ENCODE results near the gene DHX34. TPM values are rescaled to one million over a fixed set of nuclear protein-coding genes. Genes with fewer than 3 reads are reported as not detected.
"Not testable (repeated sequence)": the region's sequence is repeated elsewhere in the genome, so short reads cannot be mapped to it uniquely, and the experiment has no call there.

DHX34 gene
- total and polyA plus RNA-seq, 3 experiments from 2014 or later: 7.7 to 24.5 (median 23.2) TPM

DNA sequence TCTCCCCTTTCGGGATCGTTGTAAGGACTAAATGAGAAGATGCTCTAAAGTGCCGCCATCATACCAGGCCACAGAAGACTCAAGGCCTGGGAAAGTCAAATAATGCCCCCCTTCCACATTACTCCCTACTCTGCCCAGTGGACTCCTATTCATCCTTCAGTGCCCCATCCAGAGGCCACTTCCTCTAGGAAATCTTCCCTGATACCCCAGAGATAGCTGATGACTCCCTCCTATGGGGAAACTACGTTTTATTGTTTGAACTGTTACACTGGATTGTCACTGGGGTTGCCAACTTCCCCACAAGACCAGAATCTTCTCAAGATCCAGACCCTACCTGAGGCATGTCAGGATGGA, 56.1 kb downstream of the DHX34 start:
- ChIA-PET CTCF (no interaction called here), POLR2A (no interaction called here)
- no peaks in the 10 kb centered on the region for H3K36me3 Mint-ChIP-seq
- H3K9me3 Mint-ChIP-seq: peaks cover 0 to 3% (median 0%) of the 10 kb centered on the region in 5 donors
- H3K27me3 Mint-ChIP-seq: peaks cover 42 to 74% of the 10 kb centered on the region in 2 donors
- H3K27me3 ChIP-seq (ENCODE audit: insufficient read depth, low read length, poor library complexity, severe bottlenecking): peaks cover 24% of the 10 kb centered on the region
- H3K27ac Mint-ChIP-seq: no peak overlapping the region
- no peak overlapping the region for H3K4me3 ChIP-seq (ENCODE audit: low read length)
- H3K27ac ChIP-seq (ENCODE audit: low read depth, low read length): no peak overlapping the region
- H3K4me1 Mint-ChIP-seq: peaks cover 0 to 5% (median 0%) of the 10 kb centered on the region in 3 donors
- no peaks in the 10 kb centered on the region for H3K4me1 ChIP-seq (ENCODE audit: insufficient read depth, low read length)
- no peaks in the 10 kb centered on the region for H3K36me3 ChIP-seq (ENCODE audit: insufficient read depth, low read length)
- H3K9me3 ChIP-seq (ENCODE audit: low read length): no peaks in the 10 kb centered on the region
- no peak for DNase-seq
- H3K4me3 Mint-ChIP-seq: no peak overlapping the region

DNA sequence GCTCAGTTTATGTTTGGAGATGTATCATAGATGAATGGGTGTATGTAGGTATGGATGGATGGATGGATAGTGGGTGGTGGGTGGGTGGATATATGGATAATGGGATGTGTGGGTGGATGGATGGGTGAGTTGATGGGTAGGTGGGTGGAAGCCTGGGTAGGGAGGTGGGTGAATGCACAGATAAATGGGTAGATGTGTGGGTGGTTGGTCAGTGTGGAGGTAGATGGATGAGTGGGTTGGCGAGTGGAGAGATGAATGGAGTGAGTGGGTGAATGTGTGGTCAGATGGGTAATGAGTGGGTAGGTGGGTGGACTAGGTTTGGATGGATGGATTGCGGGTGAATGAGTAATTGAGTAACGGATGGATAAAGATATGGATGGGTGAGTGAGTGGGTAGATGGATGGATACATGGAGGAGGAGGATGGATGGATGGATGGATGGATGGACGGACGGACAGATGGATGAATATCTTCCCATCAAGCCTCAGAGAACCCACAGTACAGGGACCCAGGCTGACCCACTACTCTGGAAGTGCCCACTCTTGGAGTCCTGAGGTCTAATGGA, 56.8 kb downstream of the DHX34 start:
- no peaks in the 10 kb centered on the region for H3K36me3 ChIP-seq (ENCODE audit: insufficient read depth, low read length)
- no peak overlapping the region for H3K27ac ChIP-seq (ENCODE audit: low read depth, low read length)
- Mint-ChIP-seq H3K27me3 (peaks cover 42 to 70% of the 10 kb centered on the region in 2 donors), H3K4me1 (peaks cover 0 to 5% (median 0%) of the 10 kb centered on the region in 3 donors), H3K4me3 (no peak overlapping the region), H3K9me3 (peaks cover 0 to 3% (median 0%) of the 10 kb centered on the region in 5 donors), H3K27ac (peak overlapping the region in 1 of 8 donors; percentile 88), H3K36me3 (no peaks in the 10 kb centered on the region)
- H3K9me3 ChIP-seq (ENCODE audit: low read length): no peaks in the 10 kb centered on the region
- CTCF ChIA-PET: no interaction called here
- H3K4me3 ChIP-seq (ENCODE audit: low read length): no peak overlapping the region
- peaks cover 24% of the 10 kb centered on the region for H3K27me3 ChIP-seq (ENCODE audit: insufficient read depth, low read length, poor library complexity, severe bottlenecking)
- H3K4me1 ChIP-seq (ENCODE audit: insufficient read depth, low read length): no peaks in the 10 kb centered on the region
- DNase-seq: no peak
- POLR2A ChIA-PET: no interaction called here

DNA sequence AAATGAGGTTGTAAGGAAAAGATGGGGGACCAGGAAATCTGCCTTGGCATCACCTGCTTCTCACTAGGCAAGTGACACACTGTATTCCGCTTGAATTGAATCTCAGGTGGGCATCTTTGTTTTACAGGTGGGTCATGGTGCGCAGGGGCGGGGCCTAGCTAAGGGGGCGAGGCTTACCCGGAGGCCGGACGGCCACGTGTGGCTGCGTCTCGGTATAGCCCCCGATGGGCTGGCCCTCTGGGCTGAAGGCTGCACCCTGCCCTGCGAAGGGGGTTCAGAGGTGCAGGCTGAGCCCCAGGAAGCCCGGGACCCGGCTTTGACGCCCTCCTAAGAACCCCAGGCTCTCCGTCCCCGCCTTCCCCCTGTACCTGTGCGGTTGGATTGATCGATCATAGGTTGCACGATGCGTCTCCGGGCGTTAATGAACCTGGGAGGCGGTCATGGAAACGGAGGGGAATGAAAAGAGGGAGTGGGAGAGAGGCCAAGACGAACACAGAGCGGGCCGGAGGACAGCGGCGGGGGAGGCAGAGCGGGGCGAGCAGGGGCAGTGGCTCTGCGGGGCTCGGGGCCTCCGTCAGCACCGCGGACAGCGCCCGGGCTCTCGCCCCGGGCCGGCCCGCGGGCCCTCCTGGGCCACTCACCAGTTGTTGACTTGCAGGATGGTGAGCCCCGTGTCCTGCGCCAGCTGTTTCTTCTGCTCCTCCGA, 57.7 kb downstream of the DHX34 start:
- Mint-ChIP-seq H3K36me3 (no peaks in the 10 kb centered on the region), H3K4me3 (no peak overlapping the region), H3K4me1 (peaks cover 0 to 5% (median 0%) of the 10 kb centered on the region in 3 donors), H3K9me3 (peaks cover 0 to 3% (median 0%) of the 10 kb centered on the region in 5 donors), H3K27me3 (peaks cover 43 to 61% of the 10 kb centered on the region in 2 donors), H3K27ac (no peak overlapping the region)
- H3K27me3 ChIP-seq (ENCODE audit: insufficient read depth, low read length, poor library complexity, severe bottlenecking): peaks cover 24% of the 10 kb centered on the region
- H3K9me3 ChIP-seq (ENCODE audit: low read length): no peaks in the 10 kb centered on the region
- CTCF ChIA-PET: no interaction called here
- POLR2A ChIA-PET: no interaction called here
- no peak overlapping the region for H3K4me3 ChIP-seq (ENCODE audit: low read length)
- H3K4me1 ChIP-seq (ENCODE audit: insufficient read depth, low read length): no peaks in the 10 kb centered on the region
- DNase-seq: no peak
- H3K27ac ChIP-seq (ENCODE audit: low read depth, low read length): no peak overlapping the region
- H3K36me3 ChIP-seq (ENCODE audit: insufficient read depth, low read length): no peaks in the 10 kb centered on the region

DNA sequence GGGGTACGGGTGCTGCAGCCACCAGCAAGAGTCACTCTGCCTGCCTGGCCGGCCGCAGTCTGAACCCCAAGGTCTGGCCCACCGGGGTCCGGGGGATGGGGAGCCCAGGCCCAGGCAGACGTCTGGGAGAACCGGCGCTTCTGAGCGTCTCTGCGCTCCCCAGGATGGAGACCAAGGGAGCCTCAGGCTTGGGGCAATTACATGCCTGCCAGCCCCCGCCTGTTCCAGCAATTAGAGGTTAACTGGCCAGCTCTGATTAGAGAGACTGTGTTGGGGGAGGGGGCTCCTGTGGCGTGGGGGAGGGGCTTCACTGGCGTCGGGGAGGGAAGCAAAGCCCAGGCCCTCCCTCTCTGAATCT, 58.3 kb downstream of the DHX34 start:
- H3K9me3 ChIP-seq (ENCODE audit: low read length): no peaks in the 10 kb centered on the region
- H3K27me3 ChIP-seq (ENCODE audit: insufficient read depth, low read length, poor library complexity, severe bottlenecking): peaks cover 24% of the 10 kb centered on the region
- Mint-ChIP-seq H3K27ac (no peak overlapping the region), H3K9me3 (peaks cover 0 to 3% (median 0%) of the 10 kb centered on the region in 5 donors), H3K4me3 (no peak overlapping the region), H3K36me3 (no peaks in the 10 kb centered on the region), H3K27me3 (peaks cover 43 to 60% of the 10 kb centered on the region in 2 donors), H3K4me1 (peaks cover 0 to 5% (median 0%) of the 10 kb centered on the region in 3 donors)
- H3K36me3 ChIP-seq (ENCODE audit: insufficient read depth, low read length): no peaks in the 10 kb centered on the region
- POLR2A ChIA-PET: no interaction called here
- DNase-seq: no peak
- no peaks in the 10 kb centered on the region for H3K4me1 ChIP-seq (ENCODE audit: insufficient read depth, low read length)
- no peak overlapping the region for H3K4me3 ChIP-seq (ENCODE audit: low read length)
- CTCF ChIA-PET: no interaction called here
- H3K27ac ChIP-seq (ENCODE audit: low read depth, low read length): no peak overlapping the region

DNA sequence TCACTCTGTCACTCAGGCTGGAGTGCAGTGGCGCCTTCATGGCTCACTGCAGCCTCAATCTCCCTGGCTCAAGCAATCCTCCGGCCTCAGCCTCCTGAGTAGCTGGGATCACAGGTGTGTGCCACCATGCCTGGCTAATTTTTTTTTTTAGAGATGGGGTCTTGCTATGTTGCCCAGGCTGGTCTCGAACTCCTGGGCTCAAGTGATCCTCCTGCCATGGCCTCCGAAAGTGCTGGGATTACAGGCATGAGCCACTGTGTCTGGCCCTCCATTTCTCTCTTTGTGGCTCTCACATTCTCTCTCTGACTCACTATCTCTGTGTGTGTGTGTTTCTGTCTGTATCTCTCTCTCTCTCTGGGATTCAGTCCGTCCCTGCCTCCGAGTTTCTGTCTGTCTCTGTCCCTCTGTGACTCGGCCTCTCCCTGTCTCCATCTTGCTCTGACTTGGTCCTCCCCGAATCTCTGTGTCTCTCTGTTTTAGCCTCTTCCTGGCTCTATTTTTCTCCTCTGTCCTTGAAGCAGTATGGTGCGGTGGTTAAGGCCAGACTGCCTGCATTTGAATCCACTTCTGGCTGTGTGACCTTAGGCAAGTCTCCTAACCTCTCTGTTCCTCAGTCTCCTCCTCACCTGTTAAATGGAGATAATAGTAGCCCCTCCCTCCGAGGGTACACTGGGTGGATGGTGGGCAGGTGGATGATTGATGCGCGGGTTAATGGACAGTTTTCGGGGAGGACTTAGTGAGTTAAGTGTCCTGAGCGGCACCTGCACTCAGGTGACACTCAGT, 59.2 kb downstream of the DHX34 start:
- H3K4me3 ChIP-seq (ENCODE audit: low read length): no peak overlapping the region
- CTCF ChIA-PET: no interaction called here
- H3K27me3 Mint-ChIP-seq: peaks cover 43 to 56% of the 10 kb centered on the region in 2 donors

DNA sequence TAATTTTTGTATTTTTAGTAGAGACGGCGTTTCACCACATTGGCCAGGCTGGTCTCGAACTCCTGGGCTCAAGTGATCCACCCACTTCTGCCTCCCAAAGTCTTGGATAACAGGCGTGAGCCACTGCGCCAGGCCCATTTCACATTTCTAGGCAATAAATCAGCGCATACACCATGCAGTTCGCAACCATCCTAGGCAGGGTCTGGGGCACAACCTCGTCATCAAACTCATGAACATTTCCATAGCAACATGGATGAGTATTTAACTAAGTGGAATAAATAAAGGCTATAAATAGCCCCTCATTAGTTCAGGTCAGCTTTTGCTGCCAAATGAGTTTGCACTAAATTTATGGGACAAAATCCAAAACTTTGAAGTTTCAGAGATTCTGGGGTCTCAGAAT, 62.0 kb downstream of the DHX34 start:
- Histone ChIP-seq H3K4me3 (ENCODE audit: low read length) (no peak overlapping the region), H3K36me3 (ENCODE audit: insufficient read depth, low read length) (no peaks in the 10 kb centered on the region), H3K4me1 (ENCODE audit: insufficient read depth, low read length) (no peaks in the 10 kb centered on the region), H3K27me3 (ENCODE audit: insufficient read depth, low read length, poor library complexity, severe bottlenecking) (peaks cover 15% of the 10 kb centered on the region), H3K27ac (ENCODE audit: low read depth, low read length) (no peak overlapping the region), H3K9me3 (ENCODE audit: low read length) (no peaks in the 10 kb centered on the region)
- H3K4me1 Mint-ChIP-seq: peaks cover 0 to 5% (median 0%) of the 10 kb centered on the region in 3 donors
- no peak overlapping the region for H3K27ac Mint-ChIP-seq
- no peaks in the 10 kb centered on the region for H3K9me3 Mint-ChIP-seq
- peaks cover 0 to 2% (median 0%) of the 10 kb centered on the region in 3 donors for H3K36me3 Mint-ChIP-seq
- no peak for DNase-seq
- no peak overlapping the region for H3K4me3 Mint-ChIP-seq
- CTCF ChIA-PET: no interaction called here
- H3K27me3 Mint-ChIP-seq: peaks cover 29 to 48% of the 10 kb centered on the region in 2 donors
- POLR2A ChIA-PET: interaction anchor here (0.5 kb wide), 1 partner anchor 218 kb away, joined by 3 read pairs; no protein-coding TSS in a partner anchor

More for the DNA sequence above, 59.2 kb downstream of the DHX34 start:
- Mint-ChIP-seq H3K36me3 (peaks cover 0 to 1% (median 0%) of the 10 kb centered on the region in 3 donors), H3K27ac (peak overlapping the region in 1 of 8 donors; percentile 51), H3K4me1 (peaks cover 0 to 5% (median 0%) of the 10 kb centered on the region in 3 donors), H3K4me3 (no peak overlapping the region), H3K9me3 (peaks cover 0 to 3% (median 0%) of the 10 kb centered on the region in 5 donors)
- Histone ChIP-seq H3K9me3 (ENCODE audit: low read length) (no peaks in the 10 kb centered on the region), H3K27me3 (ENCODE audit: insufficient read depth, low read length, poor library complexity, severe bottlenecking) (peaks cover 24% of the 10 kb centered on the region), H3K27ac (ENCODE audit: low read depth, low read length) (no peak overlapping the region), H3K36me3 (ENCODE audit: insufficient read depth, low read length) (no peaks in the 10 kb centered on the region), H3K4me1 (ENCODE audit: insufficient read depth, low read length) (no peaks in the 10 kb centered on the region)
- DNase-seq: no peak
- POLR2A ChIA-PET: no interaction called here

DNA sequence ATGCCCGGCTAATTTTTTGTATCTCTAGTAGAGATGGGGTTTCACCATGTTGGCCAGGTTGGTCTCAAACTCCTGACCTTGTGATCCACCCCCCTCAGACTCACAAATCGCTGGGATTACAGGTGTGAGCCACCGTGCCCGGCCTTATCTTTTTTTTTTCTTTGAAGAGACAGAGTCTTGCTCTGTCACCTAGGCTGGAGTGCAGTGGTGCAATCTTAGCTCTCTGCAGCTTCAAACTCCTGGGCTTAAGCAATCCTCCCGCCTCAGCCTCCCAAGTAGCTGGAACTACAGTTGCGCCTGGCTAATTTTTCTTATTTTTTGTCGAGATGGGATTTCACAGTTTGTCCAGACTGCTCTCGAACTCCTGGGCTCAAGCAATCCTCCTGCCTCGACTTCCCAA, 62.6 kb downstream of the DHX34 start:
- H3K9me3 Mint-ChIP-seq; H3K9me3 ChIP-seq (ENCODE audit: low read length); CTCF ChIA-PET; H3K4me1 ChIP-seq (ENCODE audit: insufficient read depth, low read length); H3K4me3 ChIP-seq (ENCODE audit: low read length); H3K27ac Mint-ChIP-seq; H3K27ac ChIP-seq (ENCODE audit: low read depth, low read length); H3K36me3 Mint-ChIP-seq; DNase-seq; H3K4me1 Mint-ChIP-seq; H3K4me3 Mint-ChIP-seq; H3K36me3 ChIP-seq (ENCODE audit: insufficient read depth, low read length): not testable (repeated sequence)
- POLR2A ChIA-PET: interaction anchor here (0.5 kb wide), 1 partner anchor 219 kb away, joined by 3 read pairs; no protein-coding TSS in a partner anchor
- peaks cover 23 to 48% of the 10 kb centered on the region in 2 donors for H3K27me3 Mint-ChIP-seq
- peaks cover 17% of the 10 kb centered on the region for H3K27me3 ChIP-seq (ENCODE audit: insufficient read depth, low read length, poor library complexity, severe bottlenecking)

DNA sequence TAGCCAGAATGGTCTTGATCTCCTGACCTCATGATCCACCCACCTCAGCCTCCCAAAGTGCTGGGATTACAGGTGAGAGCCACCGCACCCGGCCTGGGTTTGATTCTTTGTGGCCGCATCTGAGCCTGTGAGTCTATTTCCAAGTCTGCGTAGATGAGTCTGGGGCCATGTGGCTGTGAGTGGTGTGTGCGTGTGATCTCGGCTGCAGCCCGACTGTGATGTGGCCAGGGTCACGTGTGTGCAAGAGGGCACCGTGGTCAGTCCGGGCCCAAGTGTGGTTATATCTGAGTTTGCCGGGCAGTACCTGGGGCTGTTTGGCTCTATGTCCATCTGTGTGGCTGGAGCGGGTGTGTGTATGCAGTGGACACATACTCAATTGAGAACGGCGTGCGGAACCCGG, 64.8 kb downstream of the DHX34 start:
- H3K9me3 Mint-ChIP-seq: no peaks in the 10 kb centered on the region
- H3K27ac ChIP-seq (ENCODE audit: low read depth, low read length): no peak overlapping the region
- peaks cover 17% of the 10 kb centered on the region for H3K4me1 ChIP-seq (ENCODE audit: insufficient read depth, low read length)
- DNase-seq: no peak
- no peak overlapping the region for H3K4me3 ChIP-seq (ENCODE audit: low read length)
- CTCF ChIA-PET: no interaction called here
- no peaks in the 10 kb centered on the region for H3K9me3 ChIP-seq (ENCODE audit: low read length)
- POLR2A ChIA-PET: no interaction called here
- H3K36me3 ChIP-seq (ENCODE audit: insufficient read depth, low read length): no peaks in the 10 kb centered on the region
- no peak overlapping the region for H3K4me3 Mint-ChIP-seq
- H3K36me3 Mint-ChIP-seq: peaks cover 0 to 2% (median 0%) of the 10 kb centered on the region in 3 donors
- peaks cover 11 to 18% (median 14%) of the 10 kb centered on the region in 3 donors for H3K4me1 Mint-ChIP-seq
- H3K27me3 ChIP-seq (ENCODE audit: insufficient read depth, low read length, poor library complexity, severe bottlenecking): peaks cover 27% of the 10 kb centered on the region
- H3K27me3 Mint-ChIP-seq: peaks cover 28 to 53% of the 10 kb centered on the region in 2 donors
- no peak overlapping the region for H3K27ac Mint-ChIP-seq

Data from CD8-positive, alpha-beta memory T cell (primary cell).